HepG2 (cell line): ENCODE results near the gene TBC1D7. TPM values are rescaled to one million over a fixed set of nuclear protein-coding genes. Genes with fewer than 3 reads are reported as not detected.

ENCODE experiments used
- ATAC-seq: fragments of 200-7000 bp; cut with Tn5 transposase; 3 replicates; pipeline ENCODE4 v1.9.1; 2020; ENCODE audit warnings: mild to moderate bottlenecking, moderate library complexity
- BruUV-seq: library from RNA; stranded (reverse); fragments of 400-500 nt; replicated peaks from 2 replicates; lab custom pipeline; 2021; lab: Mats Ljungman, UMichigan
- CTCF ChIA-PET: fragments of 300-600 bp; formaldehyde crosslinking; extraction: SDS; loops from one replicate; lab custom pipeline; 2021; ENCODE audit warnings: low total read pairs, inconsistent platforms, low intra/inter-chr PET ratio; lab: Yijun Ruan, JAX
- POLR2A ChIA-PET: fragments of 350-600 bp; sonication (Branson Sonifier 250); formaldehyde crosslinking; loops from one replicate; lab custom pipeline; 2020; ENCODE audit warnings: antibody characterized with exemption, inconsistent platforms; lab: Yijun Ruan, JAX
- DNase-seq: peaks from one replicate; pipeline ENCODE4 v3.0.0-alpha.2; 2015; ENCODE audit warnings: low spot score
- FAIRE-seq: peaks from 3 replicates; lab custom pipeline; 2011; peaks lifted over from hg19 to GRCh38; lab: Jason Lieb, UNC
- H2AFZ ChIP-seq: one replicate; pipeline ENCODE4 v1.6.1; 2011; ENCODE audit warnings: low read length, inconsistent platforms
- H3K27ac ChIP-seq: fragments of 300-600 bp; 3 replicates; pipeline ENCODE4 v1.8.0; 2011; ENCODE audit warnings: mixed run types, mild to moderate bottlenecking, mixed read lengths, low read length, inconsistent platforms; ENCODE audit not compliant: insufficient read depth; ENCODE audit errors: extremely low read length
- H3K27me3 ChIP-seq, 2 experiments: fragments of 200-600 bp in 1 of 2; 2 replicates in 1 of 2; 3 replicates in 1 of 2; pipeline versions ENCODE4 v1.6.0 to v1.8.0; 2011; ENCODE audit warnings: low read length in 2 of 2, mild to moderate bottlenecking in 2 of 2, moderate library complexity in 2 of 2, inconsistent platforms in 1 of 2; ENCODE audit not compliant: insufficient read depth in 2 of 2, control insufficient read depth in 1 of 2
- H3K36me3 ChIP-seq, 2 experiments: fragments of 200-600 bp in 1 of 2; replicated peaks in 1 of 2; 2 replicates in 1 of 2; 3 replicates in 1 of 2; pipeline versions ENCODE4 v1.5.1 to v1.8.0; 2011; ENCODE audit warnings: low read length in 2 of 2, inconsistent platforms in 1 of 2; ENCODE audit not compliant: insufficient read depth in 2 of 2, control insufficient read depth in 1 of 2
- H3K4me1 ChIP-seq: 2 replicates; pipeline ENCODE4 v1.5.1; 2012; ENCODE audit warnings: low read length, inconsistent platforms; ENCODE audit not compliant: insufficient read depth
- H3K4me2 ChIP-seq: 2 replicates; pipeline ENCODE4 v1.6.0; 2011; ENCODE audit warnings: low read depth, low read length, inconsistent platforms
- H3K4me3 ChIP-seq, 3 experiments: fragments of 200-600 bp in 1 of 3; sonication (generic), shearing (Covaris generic) in 1 of 3; replicated peaks in 1 of 3; 2 replicates each; pipeline ENCODE4 v1.5.1; 2011 to 2016; ENCODE audit warnings: low read length in 3 of 3, inconsistent platforms in 2 of 3, low read depth in 2 of 3, mild to moderate bottlenecking in 2 of 3, control low read depth in 1 of 3, mixed read lengths in 1 of 3; ENCODE audit not compliant: insufficient read depth in 1 of 3
- H3K79me2 ChIP-seq: one replicate; pipeline ENCODE4 v1.6.1; 2011; ENCODE audit warnings: low read length, inconsistent platforms; ENCODE audit not compliant: insufficient read depth
- H3K9ac ChIP-seq: 2 replicates; pipeline ENCODE4 v1.6.0; 2011; ENCODE audit warnings: mild to moderate bottlenecking, low read depth, low read length, inconsistent platforms; ENCODE audit not compliant: insufficient read depth
- H3K9me3 ChIP-seq: 2 replicates; pipeline ENCODE4 v1.5.1; 2012; ENCODE audit warnings: mild to moderate bottlenecking, low read length
- H4K20me1 ChIP-seq: 2 replicates; pipeline ENCODE4 v1.6.0; 2011; ENCODE audit warnings: inconsistent platforms, mild to moderate bottlenecking, low read length, moderate library complexity; ENCODE audit not compliant: insufficient read depth
- CC2D1A ChIP-seq: sonication (generic); formaldehyde crosslinking; IDR thresholded peaks from 2 replicates; pipeline ENCODE4 v1.8.1; 2023; ENCODE audit warnings: mild to moderate bottlenecking, missing genetic modification reagents
- CENPT ChIP-seq: sonication (generic); formaldehyde crosslinking; IDR thresholded peaks from 2 replicates; pipeline ENCODE4 v1.8.0; 2022; ENCODE audit warnings: low read depth, mild to moderate bottlenecking, moderate library complexity, missing genetic modification reagents
- CREBL2 ChIP-seq: sonication (generic); formaldehyde crosslinking; IDR thresholded peaks from 2 replicates; pipeline ENCODE4 v1.8.1; 2023; ENCODE audit warnings: missing genetic modification reagents, mild to moderate bottlenecking, borderline replicate concordance
- ELK4 ChIP-seq: sonication (generic); formaldehyde crosslinking; IDR thresholded peaks from 2 replicates; pipeline ENCODE4 v1.9.0; 2021; ENCODE audit warnings: missing genetic modification reagents, borderline replicate concordance
- HCFC1 ChIP-seq: fragments of 150-350 bp; IDR thresholded peaks from 2 replicates; pipeline ENCODE4 v1.6.1; 2014; ENCODE audit warnings: low read depth, low read length
- HIC2 ChIP-seq: sonication (generic); formaldehyde crosslinking; IDR thresholded peaks from 2 replicates; pipeline ENCODE4 v1.9.0; 2022; ENCODE audit warnings: low read depth, missing genetic modification reagents
- HNRNPLL ChIP-seq: fragments of 200-400 bp; formaldehyde crosslinking; IDR thresholded peaks from 2 replicates; pipeline ENCODE4 v1.6.1; 2017; ENCODE audit warnings: mild to moderate bottlenecking, low read depth, low read length; ENCODE audit not compliant: poor library complexity, severe bottlenecking
- KDM5A ChIP-seq: fragments of 200-600 bp; sonication (generic); IDR thresholded peaks from 2 replicates; pipeline ENCODE4 v1.7.0; 2018; ENCODE audit warnings: antibody characterized with exemption, mild to moderate bottlenecking, low read length, borderline replicate concordance
- NCOR1 ChIP-seq: fragments of 200-600 bp; sonication (generic); IDR thresholded peaks from 2 replicates; pipeline ENCODE4 v1.7.0; 2017; ENCODE audit warnings: antibody characterized with exemption, low read length, borderline replicate concordance
- PPARG ChIP-seq: conservative IDR thresholded peaks from 2 replicates; pipeline ENCODE4 v1.6.1; 2016; ENCODE audit warnings: missing biosample characterization, missing genetic modification reagents
- SMARCE1 ChIP-seq: fragments of 450-650 bp; IDR thresholded peaks from 2 replicates; pipeline ENCODE4 v1.6.1; 2017; ENCODE audit warnings: borderline replicate concordance
- TCF12 ChIP-seq, 2 experiments: fragments of 450-650 bp in 1 of 2; sonication (generic) in 1 of 2; formaldehyde crosslinking in 1 of 2; IDR thresholded peaks; 2 replicates each; pipeline versions ENCODE4 v1.6.1 to v1.8.0; 2017 to 2022; ENCODE audit warnings: antibody characterized with exemption in 1 of 2, mild to moderate bottlenecking in 1 of 2, missing genetic modification reagents in 1 of 2, moderate library complexity in 1 of 2
- ZBTB1 ChIP-seq: sonication (generic); formaldehyde crosslinking; IDR thresholded peaks from 2 replicates; pipeline ENCODE4 v1.4.0; 2020; ENCODE audit warnings: missing genetic modification reagents, borderline replicate concordance
- ZBTB25 ChIP-seq: IDR thresholded peaks from 2 replicates; pipeline ENCODE4 v1.6.1; 2018; ENCODE audit warnings: missing genetic modification reagents
- ZMYM2 ChIP-seq: sonication (generic); formaldehyde crosslinking; IDR thresholded peaks from 2 replicates; pipeline ENCODE4 v1.8.0; 2022; ENCODE audit warnings: mild to moderate bottlenecking, missing genetic modification reagents
- ZNF101 ChIP-seq: sonication (generic); formaldehyde crosslinking; IDR thresholded peaks from 2 replicates; pipeline ENCODE4 v1.4.0; 2020; ENCODE audit warnings: mild to moderate bottlenecking, low read depth, missing genetic modification reagents, borderline replicate concordance
- ZNF121 ChIP-seq: sonication (generic); formaldehyde crosslinking; IDR thresholded peaks from 2 replicates; pipeline ENCODE4 v1.5.0; 2020; ENCODE audit warnings: mild to moderate bottlenecking, missing genetic modification reagents
- ZNF18 ChIP-seq: sonication (generic); formaldehyde crosslinking; IDR thresholded peaks from 2 replicates; pipeline ENCODE4 v1.8.0; 2022; ENCODE audit warnings: mild to moderate bottlenecking, missing genetic modification reagents; ENCODE audit not compliant: insufficient replicate concordance
- ZNF207 ChIP-seq: fragments of 450-650 bp; IDR thresholded peaks from 2 replicates; pipeline ENCODE4 v1.6.1; 2016; ENCODE audit warnings: antibody characterized with exemption, borderline replicate concordance
- ZNF3 ChIP-seq: IDR thresholded peaks from 2 replicates; pipeline ENCODE4 v1.7.0; 2017; ENCODE audit warnings: inconsistent platforms
- WGBS: methylation state at CpG from one replicate; pipeline ENCODE4 v1.1.6; 2017; ENCODE audit warnings: low lambda C conversion rate; 5-methylcytosine and 5-hydroxymethylcytosine counted together
- in situ Hi-C: cut with HindIII; loops from 2 replicates; pipeline ENCODE4 v1.10.0; 2017; ENCODE audit warnings: low pct_unique_long_range_greater_than_20kb; ENCODE audit not compliant: extremely low pct_ligation_motif_present
- intact Hi-C: fragments of 100-400 bp; cut with micrococcal nuclease; formaldehyde crosslinking; loops from one replicate; pipeline ENCODE4 v1.10.0; 2022; ENCODE audit not compliant: unreplicated experiment
- polyA plus RNA-seq, 8 experiments: library from polyadenylated mRNA; depleted of rRNA in 3 of 8; stranded (reverse) in 7 of 8; unstranded in 1 of 8; fragments of >200 nt; fragmentation: Illumina TruSeq in 4 of 8; extraction: Trizol in 4 of 8; gene quantifications; 2 replicates each; pipeline versions ENCODE4 v1.2.1 to v1.2.3, GENCODE V29; 2011 to 2016; ENCODE audit warnings: low read depth in 4 of 8, missing spikeins in 1 of 8, mixed read lengths in 1 of 8; ENCODE audit not compliant: insufficient read depth in 1 of 8
- total RNA-seq, 5 experiments: library from RNA; depleted of rRNA; stranded (reverse); fragments of >200 nt; fragmentation: Illumina TruSeq; extraction: Trizol; gene quantifications; 2 replicates each; pipeline ENCODE4 v1.2.3, GENCODE V29; 2016; ENCODE audit warnings: low read depth in 1 of 5

TBC1D7 gene
- total and polyA plus RNA-seq, 2 of the 13 experiments (the other 11 are each of a cell fraction or from before 2014, with no cell fraction given): 23.3 to 30.8 TPM

- Histone ChIP-seq H3K36me3 (no peaks in the 10 kb centered on the region), H3K9ac (no peak overlapping the region), H3K27ac (no peak overlapping the region), H3K4me2 (no peak overlapping the region), H3K27me3 (no peaks in the 10 kb centered on the region), H3K9me3 (no peaks in the 10 kb centered on the region), H3K4me1 (peaks cover 13% of the 10 kb centered on the region), H3K79me2 (no peaks in the 10 kb centered on the region), H2AFZ (no peak overlapping the region), H3K4me3 (no peak overlapping the region), H4K20me1 (no peaks in the 10 kb centered on the region)
- ATAC-seq (no peak), DNase-seq (no peak), FAIRE-seq (no peak)
- no peak for TF ChIP-seq KDM5A
- no peak for TF ChIP-seq HCFC1
- TF ChIP-seq ZBTB1 (CRISPR knock-in tag): no peak
- no peak for TF ChIP-seq ZNF3 (CRISPR knock-in tag)
- TF ChIP-seq TCF12 (IDR thresholded peaks at IDR 0.05): no peak
- TF ChIP-seq TCF12 (CRISPR knock-in tag; IDR thresholded peaks at IDR 0.05): no peak
- TF ChIP-seq ZNF121 (CRISPR knock-in tag): no peak
- no peak for TF ChIP-seq NCOR1
- TF ChIP-seq HIC2 (CRISPR knock-in tag): no peak
- no peak for TF ChIP-seq ELK4
- no peak for TF ChIP-seq SMARCE1
- no peak for TF ChIP-seq CC2D1A (CRISPR knock-in tag)
- TF ChIP-seq ZNF101 (CRISPR knock-in tag): no peak
- TF ChIP-seq ZBTB25 (CRISPR knock-in tag): no peak
- no peak for TF ChIP-seq CREBL2 (CRISPR knock-in tag)
- no peak for TF ChIP-seq HNRNPLL
- TF ChIP-seq CENPT (CRISPR knock-in tag): no peak
- no peak for TF ChIP-seq ZMYM2 (CRISPR knock-in tag)
- no peak for TF ChIP-seq ZNF18 (CRISPR knock-in tag)
- TF ChIP-seq PPARG (CRISPR knock-in tag): no peak
- no peak for TF ChIP-seq ZNF207
- intact Hi-C loops: no loop called here
- in situ Hi-C loops: no loop called here
- POLR2A ChIA-PET: no interaction called here
- 79% methylated on average over 7 of the region's 7 CpGs for WGBS
- CTCF ChIA-PET: no interaction called here
- no TSS peak for BruUV-seq
These were observed 68.2 kb downstream of the TBC1D7 start for GRCh38 chr6:13260101-13260598.
